CD4-positive, alpha-beta T cell (primary cell): ENCODE data around the gene ANKH. TPM values are rescaled to one million over a fixed set of nuclear protein-coding genes. Genes with fewer than 3 reads are reported as not detected.

Experiments used
- ATAC-seq: fragments of 200-7000 bp; cut with Tn5 transposase; one replicate; pipeline ENCODE4 v1.10.0; 2022; ENCODE audit warnings: mild to moderate bottlenecking; ENCODE audit not compliant: poor library complexity
- CTCF ChIA-PET: fragments of 350-600 bp; sonication (Branson Sonifier 250); formaldehyde crosslinking; loops from one replicate; lab custom pipeline; 2021; ENCODE audit warnings: antibody characterized with exemption, inconsistent platforms; lab: Charles Lee
- POLR2A ChIA-PET: fragments of 350-600 bp; sonication (Branson Sonifier 250); formaldehyde crosslinking; loops from one replicate; lab custom pipeline; 2021; ENCODE audit warnings: antibody characterized with exemption, inconsistent platforms; lab: Charles Lee
- DNase-seq, 14 experiments: peaks; one replicate each; pipeline ENCODE4 v3.0.0-alpha.2; 2013 to 2020; ENCODE audit warnings: mixed read lengths in 2 of 14
- H3K27ac ChIP-seq, 2 donors: one replicate each; pipeline versions ENCODE4 v1.5.1 to v1.7.0; 2013; ENCODE audit warnings: low read length in 2 of 2, low read depth in 1 of 2, mild to moderate bottlenecking in 1 of 2
- H3K27me3 ChIP-seq, 2 experiments: 1 replicate in 1 of 2; 2 replicates in 1 of 2; pipeline versions ENCODE4 v1.6.1 to v1.7.0; 2013; ENCODE audit warnings: low read length in 2 of 2, control low read depth in 1 of 2, mild to moderate bottlenecking in 1 of 2, moderate library complexity in 1 of 2; ENCODE audit not compliant: insufficient read depth in 2 of 2, control insufficient read depth in 1 of 2
- H3K36me3 ChIP-seq: one replicate; pipeline ENCODE4 v1.6.1; 2013; ENCODE audit warnings: low read length, control low read depth; ENCODE audit not compliant: insufficient read depth
- H3K4me1 ChIP-seq: one replicate; pipeline ENCODE4 v1.6.1; 2013; ENCODE audit warnings: low read length, control low read depth; ENCODE audit not compliant: insufficient read depth
- H3K4me3 ChIP-seq: one replicate; pipeline ENCODE4 v1.5.1; 2013; ENCODE audit warnings: mild to moderate bottlenecking, low read length, moderate library complexity
- H3K9me3 ChIP-seq, 2 experiments: 1 replicate in 1 of 2; 2 replicates in 1 of 2; pipeline versions ENCODE4 v1.6.1 to v1.7.0; 2013; ENCODE audit warnings: low read length in 2 of 2, mild to moderate bottlenecking in 2 of 2, control low read depth in 1 of 2, moderate library complexity in 1 of 2; ENCODE audit not compliant: control insufficient read depth in 1 of 2, insufficient read depth in 1 of 2
- H3K27ac Mint-ChIP-seq: one replicate; pipeline ENCODE4 v1.8.0; 2020; ENCODE audit warnings: mixed read lengths
- H3K27me3 Mint-ChIP-seq: one replicate; pipeline ENCODE4 v1.8.0; 2021; ENCODE audit warnings: mixed read lengths
- H3K36me3 Mint-ChIP-seq: one replicate; pipeline ENCODE4 v1.8.0; 2021; ENCODE audit warnings: low read depth, mixed read lengths
- H3K4me1 Mint-ChIP-seq: one replicate; pipeline ENCODE4 v1.8.0; 2021; ENCODE audit warnings: low read depth, mixed read lengths
- H3K4me3 Mint-ChIP-seq: one replicate; pipeline ENCODE4 v1.8.0; 2020; ENCODE audit warnings: mild to moderate bottlenecking, mixed read lengths
- H3K9me3 Mint-ChIP-seq: one replicate; pipeline ENCODE4 v1.8.0; 2020; ENCODE audit warnings: mixed read lengths
- CTCF ChIP-seq: fragments of 200-600 bp; IDR thresholded peaks from one replicate; pipeline ENCODE4 v1.8.0; 2022; ENCODE audit warnings: antibody characterized with exemption, mild to moderate bottlenecking
- intact Hi-C, 2 experiments: fragments of 100-400 bp; cut with DNase I in 1 of 2; cut with micrococcal nuclease in 1 of 2; formaldehyde crosslinking; loops; one replicate each; pipeline versions ENCODE4 v1.15.1 to v1.9.0; 2023 to 2025; cut with DNase I, micrococcal nuclease
- total RNA-seq, 174 experiments: library from RNA in 2 of 174; stranded (reverse) in 2 of 174; gene quantifications; one replicate each; pipeline ENCODE4 v1.2.3 and lab custom pipeline; 2021 to 2026

Gene ANKH
- total RNA-seq, 2 experiments from 2014 or later = 69.5 to 72.3 TPM

GRCh38 chr5:14882658-14883580 is 11.3 kb upstream of the ANKH start:
- H3K4me1 Mint-ChIP-seq = peaks cover 3% of the 10 kb centered on the region
- intact Hi-C loops = loop anchor here in 1 of 2 experiments (5.0 kb wide), 1 partner anchor 104 kb away; no protein-coding TSS in a partner anchor
- Histone ChIP-seq H3K4me1 (peaks cover 2% of the 10 kb centered on the region), H3K4me3 (no peak overlapping the region), H3K27me3 (no peaks in the 10 kb centered on the region), H3K27ac (no peak overlapping the region), H3K36me3 (no peaks in the 10 kb centered on the region), H3K9me3 (no peaks in the 10 kb centered on the region)
- H3K9me3 Mint-ChIP-seq = no peaks in the 10 kb centered on the region
- ChIA-PET CTCF (no interaction called here), POLR2A (no interaction called here)
- DNase-seq (no peak), ATAC-seq (no peak)
- no peaks in the 10 kb centered on the region for H3K36me3 Mint-ChIP-seq
- no peaks in the 10 kb centered on the region for H3K27me3 Mint-ChIP-seq
- no peak for TF ChIP-seq CTCF
- no peak overlapping the region for H3K4me3 Mint-ChIP-seq
- H3K27ac Mint-ChIP-seq = no peak overlapping the region

GRCh38 chr5:14881826-14882225 is 10.2 kb upstream of the ANKH start:
- no peak overlapping the region for H3K4me3 Mint-ChIP-seq
- Histone ChIP-seq H3K4me1 (peaks cover 2% of the 10 kb centered on the region), H3K36me3 (no peaks in the 10 kb centered on the region), H3K9me3 (no peaks in the 10 kb centered on the region), H3K27me3 (no peaks in the 10 kb centered on the region), H3K27ac (no peak overlapping the region), H3K4me3 (no peak overlapping the region)
- ChIA-PET CTCF (no interaction called here), POLR2A (no interaction called here)
- no peaks in the 10 kb centered on the region for H3K36me3 Mint-ChIP-seq
- H3K27me3 Mint-ChIP-seq = no peaks in the 10 kb centered on the region
- no peak for TF ChIP-seq CTCF
- H3K27ac Mint-ChIP-seq = no peak overlapping the region
- H3K9me3 Mint-ChIP-seq = no peaks in the 10 kb centered on the region
- DNase-seq = no peak
- peaks cover 12% of the 10 kb centered on the region for H3K4me1 Mint-ChIP-seq
- no peak for ATAC-seq
- intact Hi-C loops = loop anchor here in 1 of 2 experiments (5.0 kb wide), 1 partner anchor 105 kb away; no protein-coding TSS in a partner anchor

- no peaks in the 10 kb centered on the region for H3K36me3 ChIP-seq
- H3K27ac ChIP-seq = no peak overlapping the region
- Mint-ChIP-seq H3K27me3 (no peaks in the 10 kb centered on the region), H3K36me3 (no peaks in the 10 kb centered on the region), H3K4me1 (peaks cover 12% of the 10 kb centered on the region), H3K27ac (no peak overlapping the region), H3K4me3 (no peak overlapping the region), H3K9me3 (no peaks in the 10 kb centered on the region)
- no peak overlapping the region for H3K4me3 ChIP-seq
- ATAC-seq (no peak), DNase-seq (no peak)
- ChIA-PET POLR2A (interaction anchor here (1.0 kb wide), 1 partner anchor 10 kb away, joined by 6 read pairs; no protein-coding TSS in a partner anchor), CTCF (no interaction called here)
- no peaks in the 10 kb centered on the region for H3K27me3 ChIP-seq
- intact Hi-C loops = loop anchor here in 1 of 2 experiments (5.0 kb wide), 1 partner anchor 107 kb away; no protein-coding TSS in a partner anchor
- H3K4me1 ChIP-seq = peaks cover 2% of the 10 kb centered on the region
- TF ChIP-seq CTCF = no peak
- H3K9me3 ChIP-seq = no peaks in the 10 kb centered on the region
These were observed 9.1 kb upstream of the ANKH start for GRCh38 chr5:14880688-14881087.
